PC-3 (cell line): Measurements from ENCODE around the gene ITCH. TPM values are rescaled to one million over a fixed set of nuclear protein-coding genes. Genes with fewer than 3 reads are reported as not detected.

ENCODE experiments used
- ATAC-seq: fragments of 200-7000 bp; cut with Tn5 transposase; 2 replicates; pipeline ENCODE4 v1.9.1; 2020; ENCODE audit warnings: mild to moderate bottlenecking, moderate library complexity
- BruUV-seq: library from RNA; stranded (reverse); fragments of 400-500 nt; replicated peaks from 2 replicates; lab custom pipeline; 2021; lab: Mats Ljungman, UMichigan
- CTCF ChIA-PET: fragments of 300-600 bp; sonication (Branson Sonifier 250); formaldehyde crosslinking; loops from one replicate; lab custom pipeline; 2022; ENCODE audit warnings: antibody characterized with exemption; lab: Charles Lee
- POLR2A ChIA-PET: fragments of 300-600 bp; sonication (Branson Sonifier 250); formaldehyde crosslinking; loops from one replicate; lab custom pipeline; 2022; ENCODE audit warnings: antibody characterized with exemption; ENCODE audit not compliant: unreplicated experiment; lab: Charles Lee
- DNase-seq: peaks from one replicate; pipeline ENCODE4 v3.0.0-alpha.2; 2015
- H2AFZ ChIP-seq: fragments of 300-600 bp; sonication (generic); 2 replicates; pipeline ENCODE4 v1.6.0; 2016; ENCODE audit warnings: antibody characterized with exemption, low read length
- H3F3A ChIP-seq: fragments of 300-600 bp; sonication (generic); one replicate; pipeline ENCODE4 v1.6.0; 2017; ENCODE audit warnings: antibody characterized with exemption, low read length, control low read depth, mild to moderate bottlenecking; ENCODE audit not compliant: unreplicated experiment
- H3K27ac ChIP-seq: fragments of 300-600 bp; sonication (generic); 2 replicates; pipeline ENCODE4 v1.5.1; 2016; ENCODE audit warnings: mild to moderate bottlenecking, low read length
- H3K27me3 ChIP-seq: fragments of 300-600 bp; sonication (generic); 2 replicates; pipeline ENCODE4 v1.6.1; 2016; ENCODE audit warnings: low read length, mixed read lengths
- H3K36me3 ChIP-seq: fragments of 300-600 bp; sonication (generic); 2 replicates; pipeline ENCODE4 v1.6.1; 2016; ENCODE audit warnings: low read depth, mixed run types, low read length, mixed read lengths
- H3K4me1 ChIP-seq: fragments of 300-600 bp; sonication (generic); 2 replicates; pipeline ENCODE4 v1.5.1; 2016; ENCODE audit warnings: low read length; ENCODE audit not compliant: insufficient read depth
- H3K4me2 ChIP-seq: fragments of 300-600 bp; sonication (generic); 2 replicates; pipeline ENCODE4 v1.6.0; 2016; ENCODE audit warnings: low read length
- H3K4me3 ChIP-seq: fragments of 300-600 bp; sonication (generic); 2 replicates; pipeline ENCODE4 v1.5.1; 2016; ENCODE audit warnings: mild to moderate bottlenecking, low read length, mixed read lengths
- H3K79me2 ChIP-seq: fragments of 300-600 bp; sonication (generic); 2 replicates; pipeline ENCODE4 v1.6.1; 2017; ENCODE audit warnings: low read length, mixed read lengths
- H3K9ac ChIP-seq: fragments of 300-600 bp; sonication (generic); 2 replicates; pipeline ENCODE4 v1.6.0; 2016; ENCODE audit warnings: mild to moderate bottlenecking, low read length
- H3K9me2 ChIP-seq: fragments of 300-600 bp; sonication (generic); replicated peaks from 2 replicates; pipeline ENCODE4 v1.6.1; 2016; ENCODE audit warnings: mixed run types, low read length, mixed read lengths
- H3K9me3 ChIP-seq: fragments of 300-600 bp; sonication (generic); 2 replicates; pipeline ENCODE4 v1.6.1; 2016; ENCODE audit warnings: low read length, mixed read lengths
- H4K20me1 ChIP-seq: fragments of 300-600 bp; sonication (generic); 2 replicates; pipeline ENCODE4 v1.6.1; 2016; ENCODE audit warnings: low read length, mixed read lengths
- EZH2 ChIP-seq: fragments of 300-600 bp; sonication (generic); IDR thresholded peaks from one replicate; pipeline ENCODE4 v1.6.1; 2017; ENCODE audit warnings: antibody characterized with exemption, mild to moderate bottlenecking, low read length; ENCODE audit not compliant: unreplicated experiment
- EZH2phosphoT487 ChIP-seq: fragments of 300-600 bp; sonication (generic); IDR thresholded peaks from 2 replicates; pipeline ENCODE4 v1.6.1; 2018; ENCODE audit warnings: mild to moderate bottlenecking, antibody characterized with exemption, low read length, borderline replicate concordance
- intact Hi-C: fragments of 100-400 bp; cut with micrococcal nuclease; formaldehyde crosslinking; loops from 2 replicates; pipeline ENCODE4 v1.9.0; 2023
- total RNA-seq: library from RNA; depleted of rRNA; stranded (reverse); fragments of >200 nt; gene quantifications from 2 replicates; pipeline ENCODE4 v1.2.3, GENCODE V29; 2014
- TF ChIP-seq, protein P1 (sequence below): fragments of 300-600 bp; sonication (generic); conservative IDR thresholded peaks from 2 replicates; pipeline ENCODE4 v1.5.1; 2017; ENCODE audit warnings: antibody characterized with exemption, low read depth, mild to moderate bottlenecking, low read length

Gene ITCH
- total RNA-seq, 1 experiment from 2014 or later = 54.8 TPM

DNA sequence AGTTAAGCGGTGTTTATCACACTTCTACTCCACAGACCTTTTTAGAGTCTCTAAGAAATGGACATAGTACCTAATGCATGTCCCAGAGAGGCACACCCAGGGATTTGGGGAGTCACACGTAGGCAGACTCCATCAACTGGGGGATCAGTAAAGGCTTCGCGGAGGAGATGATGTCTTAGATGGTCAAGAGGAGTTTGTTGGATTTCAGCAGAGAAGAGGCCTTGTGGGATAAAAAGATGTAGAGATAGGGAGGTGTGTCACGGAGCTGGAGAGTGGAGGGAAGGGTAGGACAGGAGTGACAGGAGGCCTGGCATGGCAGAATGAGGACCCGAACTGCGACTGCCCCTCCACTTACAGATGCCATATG is 162.3 kb downstream of the ITCH start:
- peaks cover 44% of the 10 kb centered on the region for H3K4me1 ChIP-seq
- no peaks in the 10 kb centered on the region for H3K9me2 ChIP-seq
- H3K4me3 ChIP-seq = peak overlapping the region; percentile 14; the same call in 1 of the 2 replicates
- BruUV-seq = TSS peak; percentile 53
- H3K79me2 ChIP-seq = peaks cover 59% of the 10 kb centered on the region
- DNase-seq (no peak), ATAC-seq (peak; percentile 3)
- peak overlapping the region; percentile 84 for H3K27ac ChIP-seq
- TF ChIP-seq, protein P1, sequence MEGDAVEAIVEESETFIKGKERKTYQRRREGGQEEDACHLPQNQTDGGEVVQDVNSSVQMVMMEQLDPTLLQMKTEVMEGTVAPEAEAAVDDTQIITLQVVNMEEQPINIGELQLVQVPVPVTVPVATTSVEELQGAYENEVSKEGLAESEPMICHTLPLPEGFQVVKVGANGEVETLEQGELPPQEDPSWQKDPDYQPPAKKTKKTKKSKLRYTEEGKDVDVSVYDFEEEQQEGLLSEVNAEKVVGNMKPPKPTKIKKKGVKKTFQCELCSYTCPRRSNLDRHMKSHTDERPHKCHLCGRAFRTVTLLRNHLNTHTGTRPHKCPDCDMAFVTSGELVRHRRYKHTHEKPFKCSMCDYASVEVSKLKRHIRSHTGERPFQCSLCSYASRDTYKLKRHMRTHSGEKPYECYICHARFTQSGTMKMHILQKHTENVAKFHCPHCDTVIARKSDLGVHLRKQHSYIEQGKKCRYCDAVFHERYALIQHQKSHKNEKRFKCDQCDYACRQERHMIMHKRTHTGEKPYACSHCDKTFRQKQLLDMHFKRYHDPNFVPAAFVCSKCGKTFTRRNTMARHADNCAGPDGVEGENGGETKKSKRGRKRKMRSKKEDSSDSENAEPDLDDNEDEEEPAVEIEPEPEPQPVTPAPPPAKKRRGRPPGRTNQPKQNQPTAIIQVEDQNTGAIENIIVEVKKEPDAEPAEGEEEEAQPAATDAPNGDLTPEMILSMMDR = no peak
- no peak for TF ChIP-seq EZH2
- TF ChIP-seq EZH2phosphoT487 = no peak
- H2AFZ ChIP-seq = no peak overlapping the region
- POLR2A ChIA-PET = interaction anchor here (1.8 kb wide), 1 partner anchor 9 kb away, joined by 26 read pairs; the partner anchor contains the start of gene DYNLRB1
- intact Hi-C loops = no loop called here
- peaks cover 5% of the 10 kb centered on the region for H3F3A ChIP-seq
- H4K20me1 ChIP-seq = peaks cover 7% of the 10 kb centered on the region
- H3K36me3 ChIP-seq = peaks cover 26% of the 10 kb centered on the region
- peak overlapping the region; percentile 42 for H3K9ac ChIP-seq
- no peaks in the 10 kb centered on the region for H3K9me3 ChIP-seq
- H3K4me2 ChIP-seq = peak overlapping the region; percentile 65
- CTCF ChIA-PET = interaction anchor here (0.8 to 1.4 kb wide), 2 partner anchors 13 to 213 kb away, joined by 3 read pairs; no protein-coding TSS in a partner anchor
- no peaks in the 10 kb centered on the region for H3K27me3 ChIP-seq

DNA sequence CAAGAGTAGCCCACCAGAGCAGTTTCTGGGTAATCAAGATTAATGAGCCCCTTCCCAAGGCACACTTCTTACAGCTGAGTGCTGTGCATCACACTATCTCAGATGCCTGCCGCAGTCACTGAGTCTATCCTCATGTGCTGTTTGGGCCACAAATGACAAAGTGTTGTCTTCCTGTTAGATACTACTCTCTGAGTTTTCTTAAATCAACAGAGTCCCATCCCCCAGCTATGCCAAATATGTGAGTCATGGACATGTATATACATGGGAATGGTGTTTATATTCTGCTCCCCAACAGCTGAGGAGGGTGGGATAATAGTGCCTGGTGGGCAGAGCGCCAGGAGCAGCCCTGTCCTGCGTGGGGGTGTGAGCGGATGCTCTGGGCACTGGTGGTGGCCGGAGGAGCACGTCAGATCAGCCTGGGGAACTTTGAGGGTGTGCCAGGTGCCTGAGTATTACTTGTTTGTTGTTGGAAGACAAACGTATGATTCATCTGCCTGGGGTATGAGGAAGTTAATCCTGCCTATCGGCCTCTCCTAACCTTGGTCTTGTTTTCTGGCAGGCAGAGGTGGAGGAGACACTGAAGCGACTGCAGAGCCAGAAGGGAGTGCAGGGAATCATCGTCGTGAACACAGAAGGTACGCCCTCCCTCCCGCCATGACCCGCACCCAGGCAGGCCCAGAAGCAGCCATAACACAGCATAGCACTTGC is 162.8 kb downstream of the ITCH start:
- Histone ChIP-seq H3K27ac (peak overlapping the region; percentile 84), H3K36me3 (peaks cover 30% of the 10 kb centered on the region), H3K9ac (peak overlapping the region; percentile 64), H3K4me2 (peak overlapping the region; percentile 66), H3K4me3 (peak overlapping the region; percentile 17; the same call in 1 of the 2 replicates), H3F3A (peaks cover 5% of the 10 kb centered on the region), H3K79me2 (peaks cover 54% of the 10 kb centered on the region), H3K4me1 (peaks cover 44% of the 10 kb centered on the region), H3K9me3 (no peaks in the 10 kb centered on the region), H3K9me2 (no peaks in the 10 kb centered on the region), H3K27me3 (no peaks in the 10 kb centered on the region), H4K20me1 (peaks cover 7% of the 10 kb centered on the region), H2AFZ (no peak overlapping the region)
- ChIA-PET POLR2A (interaction anchor here (1.8 kb wide), 1 partner anchor 10 kb away, joined by 26 read pairs; the partner anchor contains the start of gene DYNLRB1), CTCF (interaction anchor here (0.8 to 1.4 kb wide), 2 partner anchors 12 to 213 kb away, joined by 3 read pairs; no protein-coding TSS in a partner anchor)
- TF ChIP-seq EZH2 (no peak), EZH2phosphoT487 (no peak)
- TF ChIP-seq, protein P1 = no peak
- intact Hi-C loops = loop anchor here (1.0 kb wide), 1 partner anchor 10 kb away; the partner anchor contains the start of gene DYNLRB1
- ATAC-seq (peak; percentile 90), DNase-seq (peak; percentile 100)
- no TSS peak for BruUV-seq
